Stimulated activated CD4-positive, alpha-beta T cell treated with anti-CD3 and anti-CD28 coated beads, Interleukin-2, amount 100 ng/mL, for 4 hours (primary cell): ENCODE data around the gene ZBTB38.

Experiments used
- DNase-seq: peaks from one replicate; pipeline ENCODE4 v3.0.0-alpha.2; 2020; ENCODE audit warnings: low read depth

ZBTB38 gene

DNA sequence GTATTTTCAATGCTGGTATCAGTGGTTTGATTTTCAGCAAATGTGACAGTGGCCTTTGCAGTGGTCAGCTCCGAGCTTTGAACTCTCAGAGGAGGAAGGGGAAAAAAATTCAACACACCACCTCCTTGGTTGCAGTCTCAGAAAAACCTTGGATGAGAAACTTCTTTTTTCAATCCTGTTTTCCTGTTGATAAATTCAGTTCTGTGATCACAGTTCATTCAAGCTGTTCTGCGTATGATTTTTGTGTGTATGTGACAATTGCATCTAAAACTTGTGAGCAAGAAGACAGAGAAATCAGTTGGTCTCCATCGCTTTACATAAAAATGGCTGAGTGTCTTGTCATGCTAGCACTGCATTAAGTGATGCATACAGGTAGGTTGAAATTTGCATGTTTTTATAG, 19.2 kb downstream of the ZBTB38 start:
- no peak for DNase-seq

DNA sequence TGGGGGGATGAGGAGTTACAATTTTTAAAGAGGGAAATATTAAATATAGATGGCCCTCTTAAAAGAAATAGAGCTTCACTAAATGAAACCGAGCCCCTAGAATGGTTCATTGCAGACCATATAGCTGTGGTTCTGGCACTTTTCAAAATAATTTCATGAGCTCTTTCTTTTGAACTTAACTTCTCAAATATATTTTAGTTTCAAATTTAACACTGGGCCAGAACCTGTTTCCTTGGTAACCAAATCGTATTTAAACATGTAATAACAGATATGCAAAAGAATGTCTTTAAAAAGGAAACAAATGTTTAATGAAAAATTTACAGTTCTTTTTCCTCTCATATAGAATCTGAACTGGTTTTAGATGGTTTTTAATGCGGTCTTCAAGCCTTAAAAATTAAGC, 20.1 kb downstream of the ZBTB38 start:
- DNase-seq, result no peak

DNA sequence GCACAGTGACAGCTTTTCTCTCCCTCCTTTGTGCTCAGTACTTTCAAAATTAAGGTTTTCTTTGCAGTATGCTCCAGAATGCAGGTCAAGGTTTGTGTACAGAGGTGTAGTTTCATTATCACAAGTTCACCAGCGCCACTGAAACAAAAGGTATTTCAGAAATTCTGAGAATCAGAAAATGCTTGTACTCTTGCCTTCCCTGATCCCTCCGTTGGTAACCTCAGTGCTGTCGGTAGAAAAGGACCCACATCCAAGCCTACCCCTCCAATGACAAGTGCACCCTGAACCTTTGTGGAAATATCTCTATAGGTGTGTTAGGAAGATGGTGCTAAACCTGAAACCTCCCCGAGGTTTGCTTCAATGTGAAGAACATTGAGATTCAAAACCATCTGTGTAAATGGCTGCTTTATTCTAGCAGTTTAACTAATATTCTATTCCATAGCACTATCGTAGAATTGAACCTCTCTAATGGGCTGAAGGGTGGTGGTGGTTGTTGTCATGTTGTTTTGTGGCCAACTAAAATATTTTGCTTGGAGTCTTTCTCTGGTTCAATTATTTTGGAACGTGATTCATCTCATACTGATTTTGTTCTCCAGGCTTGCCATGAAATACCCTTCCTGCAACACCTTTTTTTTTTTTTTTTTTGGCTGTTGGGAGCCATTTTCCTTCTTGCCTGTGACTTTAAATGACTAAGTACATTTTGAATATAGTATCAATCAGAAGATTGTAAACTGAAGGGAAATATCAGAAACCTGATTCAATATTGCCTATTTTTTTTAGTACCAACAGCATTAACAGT, 20.7 kb downstream of the ZBTB38 start:
- no peak for DNase-seq

DNA sequence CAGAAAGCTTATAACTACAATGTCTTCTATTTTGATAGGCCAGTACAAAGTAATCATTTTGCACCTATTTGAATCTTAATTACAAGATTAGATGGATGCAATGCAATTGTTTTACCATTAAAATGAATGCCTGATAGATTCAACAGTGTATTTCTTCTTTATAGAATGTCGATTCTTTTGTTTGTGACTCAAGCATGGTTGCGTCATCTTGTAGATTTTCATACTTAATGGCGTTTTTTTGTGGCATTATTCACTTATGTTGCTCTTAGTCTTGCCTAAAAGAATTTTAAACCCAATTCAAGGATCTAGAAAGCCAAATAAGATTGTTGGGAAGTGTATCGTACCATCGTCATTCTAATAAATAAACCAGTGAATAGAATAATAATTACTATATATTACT, 21.4 kb downstream of the ZBTB38 start:
- DNase-seq, result no peak

DNA sequence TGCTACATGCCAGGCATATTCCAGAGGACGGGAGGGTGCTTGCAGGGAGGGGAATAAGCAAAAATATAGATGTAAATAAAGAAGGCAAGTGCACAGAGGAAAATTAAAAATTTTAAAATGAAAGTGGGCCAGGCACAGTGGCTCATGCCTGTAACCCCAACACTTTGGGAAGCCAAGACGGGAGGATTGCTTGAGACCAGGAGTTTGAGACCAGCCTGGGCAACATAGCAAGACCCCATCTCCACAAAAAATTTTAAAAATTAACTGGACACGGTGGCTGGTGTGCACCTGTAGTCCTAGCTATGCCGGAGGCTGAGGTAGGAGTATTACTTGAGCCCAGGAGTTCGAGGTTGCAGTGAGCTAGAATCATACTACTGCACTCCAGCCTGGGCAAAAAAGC, 22.4 kb downstream of the ZBTB38 start:
- DNase-seq, result no peak

DNA sequence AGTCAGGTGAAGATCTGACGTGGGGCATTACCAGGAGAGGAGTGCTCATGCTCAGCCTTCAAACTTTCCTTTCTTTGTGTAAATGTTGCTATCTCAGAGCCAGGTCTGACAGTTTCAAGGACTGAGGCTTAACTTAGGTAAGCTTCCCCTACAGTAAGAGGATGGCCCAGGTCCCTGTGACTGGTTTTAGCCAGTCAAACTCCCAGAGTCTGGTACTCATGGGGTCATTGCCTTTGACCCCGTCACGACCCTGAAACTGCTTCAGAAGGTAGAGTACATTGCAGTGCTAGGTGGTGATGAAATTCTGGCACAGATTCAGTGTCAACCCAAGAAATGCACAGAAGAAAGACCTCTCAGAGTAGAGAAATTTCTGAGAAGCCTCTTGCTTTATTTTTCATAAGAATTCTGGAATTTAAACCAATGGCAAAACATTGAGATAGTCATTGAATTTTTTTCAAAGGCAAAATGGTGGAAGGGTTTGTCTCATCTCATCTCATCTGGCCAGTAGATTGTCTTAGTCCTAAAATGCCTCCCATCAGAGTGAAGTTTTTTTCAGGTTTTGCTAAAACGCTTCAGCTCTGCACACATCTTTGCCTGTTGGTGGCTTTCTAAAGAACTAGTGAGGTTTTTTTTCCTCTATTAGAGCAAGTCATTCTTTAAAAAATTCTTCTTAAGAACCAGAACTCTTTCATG, 23.1 kb downstream of the ZBTB38 start:
- DNase-seq, result no peak

DNA sequence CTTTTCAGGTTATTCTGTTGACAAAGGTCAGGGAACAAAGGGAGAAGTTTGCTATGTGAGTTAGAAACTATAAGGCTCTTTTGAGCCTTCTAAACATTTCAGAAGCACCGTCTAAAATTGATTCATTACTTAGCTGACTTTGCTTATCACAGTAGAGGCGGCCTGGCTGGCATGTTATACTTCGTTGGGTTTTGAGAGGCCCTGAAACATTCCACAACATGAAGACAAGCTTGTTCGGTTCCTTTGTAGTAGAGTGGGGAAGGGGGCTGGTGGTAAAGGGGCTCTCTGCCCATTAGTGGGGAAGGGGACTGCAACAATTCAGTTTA, 23.6 kb downstream of the ZBTB38 start:
- DNase-seq, result no peak

DNA sequence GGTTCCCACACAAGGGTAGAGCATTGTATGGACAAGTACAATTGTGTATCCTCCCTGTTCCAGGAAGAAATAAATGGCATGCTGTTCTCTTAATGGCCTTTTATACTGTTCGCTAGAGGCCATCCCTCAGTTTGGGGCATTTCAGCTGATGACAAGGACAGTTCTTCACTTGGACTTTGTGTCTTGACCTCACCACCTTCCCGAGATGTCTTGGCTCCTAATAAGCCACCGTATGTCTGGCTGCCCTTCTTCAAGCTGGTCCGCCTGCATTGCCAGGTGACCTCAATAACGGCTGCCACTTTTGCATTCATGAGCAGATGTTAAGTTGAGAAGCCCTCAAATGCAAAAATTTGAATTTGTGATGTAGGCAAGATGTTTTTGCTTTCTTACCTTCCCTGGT, 24.1 kb downstream of the ZBTB38 start:
- DNase-seq, result no peak

DNA sequence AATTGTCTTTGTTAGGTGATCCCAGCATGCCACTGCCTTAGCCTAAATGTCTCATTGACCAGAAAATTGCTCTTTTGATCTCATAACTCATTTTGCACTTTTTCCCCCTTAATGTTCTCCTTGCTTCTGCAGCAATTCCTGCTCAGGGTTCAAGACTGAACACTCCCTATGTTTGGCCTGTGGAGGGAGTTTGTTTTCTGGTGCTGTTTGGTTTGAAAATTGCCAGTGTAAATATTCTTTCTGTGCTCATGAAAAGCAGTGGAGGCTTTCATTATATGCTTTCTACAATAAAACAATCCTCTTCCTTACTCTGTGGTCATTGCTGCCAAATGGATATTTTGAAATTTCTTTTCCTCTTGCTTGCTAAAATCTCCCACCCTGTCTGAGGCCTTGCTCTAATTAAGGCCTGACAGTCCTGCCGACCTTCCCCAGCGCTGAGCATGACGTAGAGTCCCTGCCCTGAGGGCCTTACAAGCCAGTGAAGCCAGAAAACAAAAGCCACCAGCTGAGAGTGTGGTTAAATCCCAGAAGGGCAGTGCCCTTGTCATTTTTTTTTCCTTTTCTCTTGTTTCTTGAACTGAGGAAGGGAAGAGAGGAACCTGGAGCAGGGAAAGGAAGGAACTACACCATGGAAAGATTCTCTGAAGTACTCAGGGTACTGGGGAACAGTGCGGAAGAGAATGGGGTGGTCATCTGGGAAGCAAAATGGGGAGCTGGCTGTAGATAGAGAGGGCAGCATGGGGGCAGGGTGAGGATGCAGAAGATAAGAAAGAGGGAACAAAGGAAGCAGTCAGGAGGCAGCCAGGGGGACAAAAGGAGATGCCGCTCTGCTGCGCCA, 24.8 kb downstream of the ZBTB38 start:
- no peak for DNase-seq

DNA sequence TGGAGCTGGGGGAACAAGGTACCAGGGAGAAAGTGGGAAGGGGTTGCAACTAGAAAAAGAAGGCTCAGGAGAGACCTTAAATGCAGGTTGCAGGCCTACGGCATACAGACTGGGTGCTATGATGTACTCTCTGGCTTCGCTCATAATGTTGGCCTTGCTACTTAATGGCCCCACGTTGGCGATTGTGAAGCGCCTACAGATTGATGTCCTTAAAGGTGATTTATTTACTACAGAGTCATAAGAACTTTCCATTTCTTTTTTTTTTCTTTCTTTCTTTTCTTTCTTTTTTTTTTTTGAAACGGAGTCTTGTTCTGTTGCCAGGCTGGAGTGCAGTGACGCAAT, 25.4 kb downstream of the ZBTB38 start:
- no peak for DNase-seq

DNA sequence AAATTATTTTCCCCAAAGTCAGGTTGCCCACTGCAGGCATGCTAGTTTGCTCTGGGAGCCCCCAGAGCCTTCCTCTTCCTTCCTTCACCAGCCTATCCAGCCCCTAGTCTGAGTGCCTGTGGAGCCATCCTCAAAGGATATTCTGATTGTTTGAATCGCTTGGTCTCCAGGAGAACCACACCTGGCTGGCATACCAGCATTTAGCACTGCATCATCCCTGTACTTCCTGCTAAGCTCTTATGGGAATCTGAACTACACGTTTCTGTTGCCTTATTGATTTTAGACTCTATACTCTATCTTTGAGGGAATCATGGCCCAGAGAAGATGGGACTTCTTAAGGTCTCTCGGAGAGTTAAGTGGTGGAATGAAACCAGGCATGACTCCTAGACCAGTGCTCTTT, 26.3 kb downstream of the ZBTB38 start:
- no peak for DNase-seq

DNA sequence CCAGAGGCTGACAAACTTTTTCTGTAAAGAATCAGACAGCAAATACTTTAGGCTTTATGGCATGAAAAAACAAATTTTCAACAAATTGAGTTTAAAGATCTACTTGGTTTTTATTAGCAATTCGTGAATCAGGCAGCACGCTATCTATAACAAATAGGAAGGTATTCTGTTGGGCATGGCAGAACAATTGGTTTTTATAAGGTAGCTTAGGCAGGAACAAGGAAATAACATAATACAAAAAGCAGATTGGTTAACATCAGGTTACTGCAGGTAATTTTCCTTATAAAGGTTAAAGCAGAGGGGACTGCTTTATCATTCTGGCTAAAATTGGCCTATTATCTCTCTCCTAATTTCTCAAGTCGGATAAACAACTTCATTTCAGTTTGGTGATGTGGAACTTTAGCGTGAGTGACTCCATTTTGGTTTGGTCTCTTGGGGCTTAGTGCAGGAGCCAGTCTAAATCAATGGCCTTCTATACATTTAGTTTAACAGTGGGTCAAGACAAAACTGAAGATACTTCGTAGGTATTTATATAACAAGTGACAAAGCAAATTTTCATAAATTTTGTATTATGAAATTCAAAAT, 26.8 kb downstream of the ZBTB38 start:
- DNase-seq, result no peak

DNA sequence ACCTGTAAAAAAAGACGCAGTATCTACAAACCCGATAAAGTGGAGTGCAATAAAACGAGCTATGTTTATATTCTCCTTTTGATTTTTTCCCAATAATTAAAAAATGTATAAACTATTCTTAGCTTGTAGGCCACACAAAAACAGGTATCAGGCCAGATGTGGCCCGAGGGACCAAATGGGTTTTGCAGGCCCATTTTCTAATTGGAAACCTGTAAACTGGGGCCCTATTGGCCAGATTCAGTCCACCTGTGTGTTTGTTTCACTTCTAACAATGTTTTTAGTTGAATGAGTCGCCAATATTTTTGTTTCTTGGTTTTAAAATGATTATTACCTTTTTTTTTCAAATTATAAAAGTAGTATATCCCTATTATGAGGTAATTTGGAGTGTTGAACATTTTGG, 29.7 kb downstream of the ZBTB38 start:
- no peak for DNase-seq

DNA sequence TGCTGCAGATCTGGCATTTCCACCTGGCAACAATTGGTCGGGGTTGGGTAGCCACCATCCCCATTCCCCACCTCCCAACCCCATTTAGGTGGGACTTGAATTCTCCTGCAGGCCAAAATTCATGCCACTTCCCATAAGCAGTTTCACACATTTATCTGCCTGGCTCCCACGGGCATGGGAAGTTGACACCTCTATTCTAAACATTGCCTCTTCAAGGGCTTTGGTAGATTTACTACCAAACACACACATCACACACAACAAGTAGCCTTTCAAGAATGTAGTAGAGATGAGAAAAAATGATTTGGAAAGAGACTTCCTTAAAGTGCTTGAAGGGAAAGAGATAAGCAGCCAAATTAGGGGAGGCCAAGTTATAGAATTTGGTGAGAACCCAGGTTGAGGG, 30.9 kb downstream of the ZBTB38 start:
- no peak for DNase-seq

DNA sequence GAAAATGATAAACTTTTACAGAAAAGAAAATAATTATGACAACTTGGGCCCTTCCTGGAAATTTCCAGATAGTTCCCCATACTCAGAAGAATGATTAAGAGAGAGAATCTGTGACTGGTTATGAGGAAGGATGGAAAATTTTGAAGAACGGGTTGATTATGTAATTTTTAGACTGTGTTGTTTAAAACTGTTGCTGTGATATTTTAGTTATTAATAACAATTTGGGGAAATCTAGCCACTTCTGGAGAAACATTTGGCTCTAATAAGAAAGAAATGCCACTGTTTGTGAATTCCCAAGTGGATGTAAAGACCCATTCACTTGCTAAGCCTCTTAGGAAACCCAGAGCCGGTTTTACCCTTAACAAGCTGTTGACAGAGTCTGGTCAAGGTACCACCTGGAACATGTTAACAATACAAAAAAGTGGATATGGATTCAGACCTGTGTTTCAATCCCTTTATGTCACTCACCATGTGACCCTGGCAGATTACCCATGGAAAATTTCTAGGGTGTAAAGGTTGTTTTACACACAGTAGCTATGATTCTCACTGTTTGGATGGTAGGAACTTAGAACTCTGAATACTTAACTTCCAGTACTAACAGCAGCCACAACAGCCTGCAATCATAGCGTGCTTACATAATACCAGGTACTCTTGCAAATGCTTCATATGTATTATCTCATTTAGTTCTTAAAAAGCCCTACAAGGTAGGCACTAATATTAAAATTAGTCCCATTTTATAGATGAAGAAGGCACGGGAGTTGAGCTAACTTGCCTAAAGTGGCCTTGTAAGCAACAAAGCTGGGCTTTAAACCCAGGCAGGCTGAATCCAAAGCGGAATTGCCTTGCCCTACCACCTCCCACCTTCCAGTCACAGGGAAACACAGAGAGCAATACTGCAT, 32.0 kb downstream of the ZBTB38 start:
- DNase-seq, result no peak

DNA sequence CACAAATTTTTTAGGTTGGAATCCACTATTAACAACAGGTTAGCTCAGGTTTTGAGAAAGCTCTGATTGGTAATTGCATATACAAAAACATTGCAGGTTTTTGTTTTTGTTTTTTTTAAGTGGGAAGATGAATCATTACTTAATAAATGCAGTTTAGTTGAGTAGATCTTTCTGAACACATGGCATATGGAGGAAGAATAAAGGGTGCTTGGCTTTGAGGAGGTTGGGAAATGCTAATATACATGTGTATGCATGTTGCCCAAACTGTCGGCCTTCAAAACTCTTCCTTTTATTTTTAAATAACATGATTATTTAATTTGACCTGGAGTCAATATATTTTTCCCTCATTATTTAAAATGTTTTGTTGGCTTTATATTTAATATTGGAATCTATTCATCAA, 32.8 kb downstream of the ZBTB38 start:
- no peak for DNase-seq

DNA sequence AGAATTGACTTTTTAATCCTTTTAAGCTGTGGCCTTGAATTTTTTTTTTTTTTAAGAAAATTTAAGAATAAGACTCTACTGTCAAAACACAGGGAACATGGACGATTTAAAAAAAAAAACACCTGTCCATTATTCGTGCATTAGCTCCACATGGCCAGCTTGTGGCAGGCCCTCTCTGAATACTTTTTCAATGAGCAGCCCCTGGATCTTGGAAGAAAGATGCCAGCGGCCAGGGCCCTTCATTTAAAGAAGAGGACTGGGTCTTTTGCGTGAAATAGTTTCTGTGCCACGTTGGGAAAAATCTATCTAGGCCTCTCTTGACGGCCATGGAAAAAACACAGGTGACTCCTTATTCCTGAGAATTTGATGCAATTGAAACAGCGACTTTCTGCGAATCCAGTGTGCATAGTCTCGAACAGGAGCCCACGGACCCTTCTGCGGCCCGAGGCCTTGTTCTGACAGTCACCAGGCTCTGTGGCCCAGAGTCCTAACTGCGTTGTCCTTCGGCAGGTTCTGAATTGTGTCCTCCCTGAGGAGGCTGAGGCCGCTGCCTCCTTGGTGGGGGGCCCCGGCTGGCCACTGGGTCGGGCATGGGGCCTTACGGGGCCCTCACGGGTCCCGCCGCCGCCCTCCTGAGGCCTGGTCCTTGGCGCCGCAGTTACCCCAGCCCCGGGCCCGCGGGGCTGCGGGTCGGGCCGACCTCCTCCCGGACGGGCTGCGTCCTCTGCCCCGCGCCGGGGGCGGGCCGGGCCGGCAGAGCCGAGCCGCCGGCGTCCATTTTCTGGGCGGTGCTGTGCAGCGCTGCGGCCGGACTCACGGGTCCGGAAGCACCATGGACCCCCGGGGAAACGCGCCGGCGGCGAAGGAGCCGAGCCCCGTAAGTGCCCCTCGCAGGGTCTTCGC, 33.5 kb downstream of the ZBTB38 start:
- DNase-seq, result no peak

DNA sequence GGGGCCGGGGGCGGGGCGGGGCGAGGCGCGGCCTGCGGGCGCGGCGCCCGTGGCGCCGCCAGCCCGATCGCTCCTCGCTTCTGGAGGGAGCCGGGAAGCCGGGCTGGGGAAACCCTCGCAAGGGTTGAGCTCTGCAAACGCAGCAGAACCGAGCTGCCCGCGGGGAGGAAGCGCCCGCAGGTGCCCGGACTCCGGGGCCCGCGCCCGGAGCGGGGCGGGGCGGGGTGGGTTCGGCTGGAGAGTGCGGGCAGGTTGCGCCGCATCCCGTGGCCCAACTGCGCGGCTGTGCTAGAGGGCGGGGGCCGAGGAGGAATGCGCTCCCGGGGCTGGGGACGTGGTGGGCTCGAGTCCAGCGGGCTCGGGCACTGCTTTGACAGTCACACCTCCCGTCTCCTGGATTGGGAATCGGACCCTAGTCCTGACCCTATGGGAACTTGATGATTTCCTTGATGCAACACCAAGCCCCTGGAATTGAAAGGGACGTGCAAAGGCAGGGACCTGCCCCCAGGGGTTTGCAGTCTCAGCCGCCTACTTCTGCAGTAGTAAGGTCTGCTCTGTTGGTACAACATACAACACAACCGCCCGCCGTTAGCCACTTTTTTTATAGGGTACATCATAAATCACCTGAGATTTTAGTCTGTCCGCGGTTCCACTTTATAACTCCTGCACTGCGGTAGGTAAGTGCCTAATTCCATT, 34.3 kb downstream of the ZBTB38 start:
- no peak for DNase-seq

DNA sequence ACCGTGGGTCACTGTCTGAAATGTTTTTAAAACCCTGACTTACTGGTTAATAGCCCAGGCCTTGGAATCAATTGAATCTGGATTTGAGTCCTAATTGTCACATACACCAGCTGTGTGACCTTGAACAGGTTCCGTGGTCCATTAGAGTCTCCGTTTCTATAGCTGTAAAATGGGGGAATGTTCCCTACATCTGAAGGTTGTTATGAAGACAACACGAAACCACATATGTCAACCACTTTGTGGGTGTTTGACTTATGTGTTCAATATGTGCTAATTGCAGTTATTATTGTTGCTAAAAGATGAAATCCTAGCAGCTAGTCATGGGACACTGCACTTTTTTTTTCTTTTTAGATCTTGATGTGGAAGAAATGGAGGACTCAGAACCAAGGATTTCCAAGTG, 35.3 kb downstream of the ZBTB38 start:
- no peak for DNase-seq

DNA sequence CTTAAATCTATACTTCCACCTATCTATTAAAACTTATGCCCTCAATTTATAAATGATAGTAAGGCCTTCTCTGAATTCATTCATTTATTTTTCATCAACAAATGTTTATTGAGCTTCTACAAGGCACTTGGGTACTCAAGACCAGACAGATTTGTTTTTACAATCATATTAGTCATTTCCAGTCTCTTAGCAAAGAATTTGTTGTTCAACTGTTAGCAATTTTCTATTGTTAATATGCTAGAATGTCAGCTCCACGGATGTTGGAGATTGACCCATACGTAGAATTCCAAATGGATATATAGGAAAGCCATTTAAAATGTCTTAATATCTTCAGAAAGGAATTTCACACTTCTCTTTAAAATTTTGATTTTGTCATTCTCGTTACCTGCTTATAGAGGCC, 36.7 kb downstream of the ZBTB38 start:
- DNase-seq, result no peak
